ENCODE data around the gene PHOSPHO1.

Gene PHOSPHO1

DNA sequence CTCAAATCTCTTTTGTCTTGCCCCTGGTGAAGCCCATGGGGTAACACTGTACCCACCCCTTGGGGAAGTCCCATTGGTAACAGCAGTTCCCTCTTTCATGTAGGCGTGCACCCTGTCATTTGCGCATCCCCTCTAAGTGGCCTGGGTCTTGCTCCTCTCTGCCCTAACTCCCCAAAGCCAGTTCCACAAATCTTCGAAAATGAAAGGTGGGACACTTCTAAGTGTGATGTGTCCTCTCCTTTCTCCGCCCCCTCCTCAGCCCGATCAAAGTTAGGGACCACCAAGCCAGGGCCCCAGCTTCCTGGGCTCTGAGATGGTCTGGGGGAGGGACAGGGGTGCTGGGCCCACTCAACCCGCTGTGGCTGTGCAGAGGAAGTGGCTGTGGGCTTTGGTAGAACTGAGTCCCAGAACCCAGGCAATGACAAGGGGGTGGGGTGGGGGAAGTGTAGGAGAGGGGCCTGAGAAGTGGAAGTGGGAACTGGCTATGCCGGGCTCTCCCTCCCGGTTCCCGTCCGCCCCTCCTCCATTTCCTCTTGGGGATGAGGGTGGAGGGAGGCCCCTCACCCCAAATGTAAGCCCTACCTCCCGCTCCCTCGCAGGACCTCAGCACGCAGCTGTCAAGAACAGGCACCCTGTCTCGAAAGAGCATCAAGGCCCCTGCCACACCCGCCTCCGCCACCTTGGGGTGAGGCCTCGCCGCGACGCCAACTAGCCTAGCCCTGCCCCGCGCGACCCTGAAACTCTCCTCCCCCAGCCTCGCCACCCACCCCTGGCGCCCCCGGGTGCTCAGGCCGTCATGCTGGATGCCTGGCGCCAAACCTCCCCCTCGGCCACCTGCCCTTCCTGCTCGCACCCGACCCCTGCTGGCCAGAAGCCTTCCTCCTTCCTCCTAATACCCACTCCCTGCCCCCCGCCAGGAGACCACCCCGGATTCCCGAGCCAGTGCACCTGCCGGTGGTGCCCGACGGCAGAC lies 11.4 kb downstream of the PHOSPHO1 start:
- DNase-seq (ENCODE audit: low read depth): no peak

DNA sequence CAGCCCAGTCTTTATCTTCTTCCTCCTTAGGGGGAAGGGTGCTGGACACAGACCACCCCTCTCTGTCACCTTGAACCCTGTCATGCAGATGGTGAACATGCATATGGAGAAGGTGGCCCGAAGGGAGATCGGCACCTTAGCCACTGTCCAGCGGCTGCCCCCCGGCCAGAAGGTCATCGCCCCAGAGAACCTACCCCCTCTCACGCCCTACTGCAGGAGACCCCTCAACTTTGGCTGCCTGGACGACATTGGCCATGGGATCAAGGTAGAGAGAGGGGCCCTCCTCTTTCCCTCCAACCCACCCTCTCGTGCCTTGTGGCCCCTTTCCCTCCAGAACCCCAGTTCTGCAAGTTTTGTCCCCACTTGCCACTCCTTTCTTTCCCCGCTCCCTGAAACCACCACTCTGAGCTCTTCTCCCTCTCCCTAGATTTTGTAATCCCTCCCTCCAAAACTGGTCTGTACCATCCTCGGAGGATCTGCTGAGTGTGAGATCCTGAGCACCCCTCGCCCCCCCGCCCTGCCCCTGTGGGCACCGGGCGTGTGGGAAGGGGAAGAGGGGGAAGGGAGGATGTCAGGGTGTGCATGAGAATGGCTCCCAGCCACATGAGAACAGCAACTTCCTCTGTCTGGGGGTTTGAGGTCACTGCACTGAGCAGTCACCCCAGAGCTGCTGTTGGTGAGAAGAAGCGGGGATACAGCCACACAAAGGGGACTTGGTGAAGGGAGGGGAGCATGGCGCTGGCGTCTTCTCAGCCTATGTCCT lies 12.8 kb downstream of the PHOSPHO1 start:
- no peak for DNase-seq (ENCODE audit: low read depth)

DNA sequence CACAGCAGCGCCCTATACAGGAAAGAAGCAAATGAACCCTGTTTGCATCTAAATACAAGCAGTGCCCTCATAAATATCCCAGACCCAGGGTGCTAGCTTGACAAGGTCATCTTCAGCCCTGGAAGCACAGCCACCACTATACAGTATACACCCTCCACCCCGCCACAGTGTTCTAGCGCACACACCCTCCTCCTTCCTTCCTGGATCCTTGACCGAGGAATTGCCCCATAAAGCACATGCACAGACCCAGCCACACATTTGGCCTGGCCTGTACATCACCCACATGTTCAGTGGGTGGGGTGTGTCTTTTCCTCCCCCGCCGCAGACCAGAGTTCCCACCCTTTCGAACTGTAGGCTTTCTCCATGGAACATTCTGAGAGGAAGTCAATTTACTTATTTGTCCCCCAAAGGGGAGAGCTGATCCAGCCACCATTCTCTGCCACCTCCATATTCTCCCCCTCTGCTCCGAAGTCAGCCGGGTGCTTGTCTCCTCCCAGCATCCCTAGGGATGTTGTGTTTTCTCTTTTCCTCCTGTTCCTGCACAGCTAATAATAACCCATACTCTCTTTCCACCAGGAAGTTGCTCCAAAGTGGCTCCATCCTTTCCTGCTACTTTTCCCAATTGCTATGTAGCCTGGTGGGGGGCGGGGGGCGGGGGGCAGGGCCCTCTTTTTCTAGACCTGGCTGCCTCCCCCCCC lies 13.5 kb downstream of the PHOSPHO1 start:
- no peak for DNase-seq (ENCODE audit: low read depth)

DNA sequence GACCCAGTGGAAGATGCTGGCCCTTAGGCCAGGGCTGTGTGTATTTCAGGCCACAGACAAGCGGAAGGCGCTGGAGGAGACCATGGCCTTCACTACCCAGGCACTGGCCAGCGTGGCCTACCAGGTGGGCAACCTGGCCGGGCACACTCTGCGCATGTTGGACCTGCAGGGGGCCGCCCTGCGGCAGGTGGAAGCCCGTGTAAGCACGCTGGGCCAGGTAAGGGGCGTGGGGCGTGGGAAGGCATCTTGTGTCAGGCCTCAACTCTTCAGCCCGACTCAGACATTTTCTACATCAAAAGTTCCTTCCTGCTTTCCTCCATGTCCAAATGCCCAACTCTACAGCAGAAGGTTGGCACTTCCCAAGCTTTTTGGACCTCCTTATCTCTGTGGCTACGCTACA lies 14.1 kb downstream of the PHOSPHO1 start:
- DNase-seq (ENCODE audit: low read depth): no peak

DNA sequence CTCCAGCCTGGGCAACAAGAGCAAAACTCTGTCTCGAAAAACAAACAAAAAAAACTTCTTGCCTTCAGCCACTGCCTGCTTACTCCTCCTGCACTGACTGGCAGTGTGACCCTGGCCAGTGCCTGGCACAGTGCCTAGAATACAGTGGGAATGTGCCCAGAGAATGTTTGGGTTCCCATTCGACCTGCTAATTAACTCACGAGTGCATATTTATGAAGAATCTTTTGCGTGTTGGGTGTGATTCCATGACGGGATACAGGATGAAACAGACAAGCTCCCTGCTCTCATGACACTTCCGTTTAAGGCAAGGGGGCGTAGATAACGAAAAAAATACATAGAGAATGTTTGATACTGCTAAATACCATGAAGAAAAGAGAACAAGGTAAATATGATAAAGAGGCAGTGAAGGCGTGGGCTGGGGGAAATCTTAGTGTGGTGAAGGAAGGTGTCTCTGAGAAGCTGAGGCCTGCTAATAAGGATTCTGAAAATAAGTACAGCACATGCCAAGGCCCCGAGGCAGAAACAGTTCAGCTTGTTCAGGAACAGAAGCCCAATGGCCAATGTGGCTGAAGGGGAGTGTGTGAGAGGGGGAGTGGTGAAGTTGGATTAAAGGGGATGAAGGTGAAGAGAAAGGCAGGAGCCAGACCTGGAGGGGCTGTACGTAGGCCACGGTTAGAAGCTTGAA lies 15.8 kb downstream of the PHOSPHO1 start:
- DNase-seq (ENCODE audit: low read depth): no peak

DNA sequence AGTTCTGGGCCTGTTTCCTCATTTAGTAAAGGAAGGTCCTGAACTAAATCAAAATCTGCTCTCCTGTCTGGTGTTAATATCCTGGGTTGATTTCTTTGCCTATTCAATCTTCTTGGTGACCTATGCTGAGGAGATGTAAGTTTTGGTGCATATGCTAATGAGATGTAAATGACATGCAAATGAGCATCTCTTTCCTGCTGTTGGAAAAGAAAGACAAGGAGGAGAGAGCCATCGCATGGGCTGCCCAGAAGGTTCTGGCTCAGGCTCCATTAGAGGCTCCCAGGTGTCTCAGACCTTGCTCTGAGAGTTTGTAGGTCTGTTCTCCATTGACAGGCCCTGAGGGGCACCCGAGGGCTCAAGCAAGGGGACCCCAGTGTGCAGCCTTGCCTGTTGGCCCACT lies 16.7 kb downstream of the PHOSPHO1 start:
- no peak for DNase-seq (ENCODE audit: low read depth)

DNA sequence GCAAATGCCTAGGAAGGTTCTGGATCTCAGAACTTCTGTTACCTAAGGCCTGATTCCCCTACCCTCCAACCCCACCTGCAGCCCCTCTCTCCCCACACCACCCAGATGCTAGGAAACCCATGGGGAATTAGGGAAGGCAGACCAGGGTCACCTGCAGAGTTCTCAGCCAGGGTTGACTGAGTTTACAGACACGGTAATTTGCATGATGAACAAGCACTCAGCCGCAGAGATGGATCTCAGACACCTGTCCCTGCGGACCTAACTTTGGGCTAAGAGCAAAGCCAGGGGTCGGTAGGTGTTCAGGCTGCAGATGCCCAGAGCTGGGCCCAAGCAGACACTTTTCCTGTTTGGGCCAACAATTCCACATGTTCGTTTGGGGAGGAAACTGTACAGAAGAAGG lies 17.2 kb downstream of the PHOSPHO1 start:
- no peak for DNase-seq (ENCODE audit: low read depth)

DNA sequence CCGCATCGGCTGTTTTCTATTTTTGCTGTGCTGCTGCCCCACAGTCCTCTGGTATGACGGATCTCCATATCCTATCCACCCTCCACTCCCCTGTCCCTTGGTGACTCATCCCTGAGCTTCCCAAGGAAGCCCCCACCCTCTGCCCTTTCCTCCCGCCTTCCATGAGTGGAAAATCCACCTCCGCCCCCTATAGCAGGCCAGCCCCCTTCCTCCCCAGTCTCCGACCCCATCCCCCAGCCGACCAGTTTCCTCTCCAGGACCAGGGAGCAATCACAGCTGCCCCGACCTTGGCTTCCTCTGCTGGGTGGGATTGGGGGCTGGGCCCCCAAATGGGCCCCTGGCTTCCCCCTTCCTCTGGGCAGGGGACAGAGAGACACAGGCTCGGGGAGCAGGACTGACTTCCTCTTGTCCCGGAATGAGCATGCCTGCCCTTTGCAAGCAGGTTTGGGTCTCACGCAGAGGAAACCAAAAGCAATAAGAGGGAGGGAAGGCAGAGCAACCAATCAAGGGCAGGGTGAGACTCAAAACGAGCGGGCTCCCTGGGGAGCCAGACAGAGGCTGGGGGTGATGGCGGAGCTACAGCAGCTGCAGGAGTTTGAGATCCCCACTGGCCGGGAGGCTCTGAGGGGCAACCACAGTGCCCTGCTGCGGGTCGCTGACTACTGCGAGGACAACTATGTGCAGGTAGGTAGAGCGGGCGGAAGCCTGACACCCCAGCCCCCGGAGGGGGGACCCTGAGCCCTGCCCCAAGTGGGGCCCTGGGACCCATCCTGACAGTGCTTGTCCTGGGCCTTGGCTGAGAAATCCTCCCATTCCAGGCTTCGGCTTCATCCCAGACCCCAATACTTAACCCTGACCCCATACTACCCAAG lies 20.2 kb downstream of the PHOSPHO1 start, which contains the start of the genes ABI3 and GNGT2:
Gene ABI3, plus strand, starts transcription at position 550 of the 872 bp plus-strand sequence. Its CDS starts 18 bp downstream, at position 568.
Gene GNGT2, minus strand, starts transcription at position 417 of the 872 bp plus-strand sequence. CDS start 3,152 bp downstream, outside the sequence.
- no peak for DNase-seq (ENCODE audit: low read depth)

DNA sequence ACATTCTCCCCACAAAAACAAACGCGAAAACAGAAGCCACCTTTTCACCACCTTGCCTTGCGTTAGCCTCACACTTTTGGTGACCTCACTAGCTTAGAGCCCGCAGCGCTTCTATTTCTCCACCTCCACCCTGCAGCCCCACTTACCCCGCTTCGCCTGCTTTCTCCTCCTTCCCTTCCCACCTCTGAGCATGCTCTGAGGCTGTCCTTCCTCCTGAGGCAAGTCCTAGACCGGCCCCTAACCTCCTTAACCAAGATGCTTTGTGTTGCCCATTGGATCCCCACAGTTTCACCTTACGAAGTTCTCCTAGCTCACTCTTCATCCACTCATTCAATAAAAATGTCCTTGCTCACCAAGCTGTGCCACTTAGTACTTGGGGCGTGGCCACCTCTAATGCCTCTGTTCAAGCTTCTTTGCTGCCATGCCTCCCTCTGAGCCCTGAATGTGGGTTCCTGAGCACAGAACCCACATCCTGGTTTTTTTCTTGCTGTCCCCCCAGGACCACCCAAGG lies 21.5 kb downstream of the PHOSPHO1 start:
- DNase-seq (ENCODE audit: low read depth): no peak

DNA sequence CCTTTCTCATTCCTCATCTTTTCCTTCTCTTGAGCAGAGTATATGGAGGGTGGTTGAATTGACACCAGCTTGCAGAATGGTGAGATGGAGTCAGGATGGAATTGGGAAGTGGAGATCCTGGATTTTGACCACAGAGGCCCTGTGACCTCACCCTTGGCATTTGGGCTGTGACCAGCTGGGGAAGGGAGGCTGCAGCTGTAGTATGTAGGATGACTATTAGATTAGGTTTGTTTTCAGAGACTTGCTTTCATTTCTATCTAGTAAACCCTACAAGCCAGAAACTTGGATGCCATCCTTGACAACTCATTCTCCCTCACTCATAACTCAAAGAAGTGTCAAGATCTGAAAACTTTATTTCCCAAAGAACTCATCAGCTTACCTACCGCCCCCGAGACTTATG lies 26.1 kb downstream of the PHOSPHO1 start:
- DNase-seq (ENCODE audit: low read depth): no peak

DNA sequence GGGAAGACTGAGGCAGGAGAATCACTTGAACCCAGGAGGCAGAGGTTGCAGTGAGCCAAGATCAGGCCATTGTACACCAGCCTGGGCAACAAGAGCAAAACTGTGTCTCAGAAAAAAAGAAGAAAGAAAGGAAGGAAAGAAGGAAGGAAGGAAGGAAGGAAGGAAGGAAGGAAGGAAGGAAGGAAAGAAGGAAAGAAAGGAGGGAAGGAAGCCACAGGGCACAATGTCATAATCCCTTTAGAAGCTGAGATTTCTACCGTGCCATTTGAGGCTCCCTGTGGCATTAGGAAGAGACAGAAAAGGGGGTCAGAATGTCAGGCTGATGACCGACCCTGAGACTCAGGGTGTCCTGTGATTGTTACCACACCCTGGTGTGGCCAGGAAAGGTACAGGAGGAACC lies 26.8 kb downstream of the PHOSPHO1 start:
- no peak for DNase-seq (ENCODE audit: low read depth)

DNA sequence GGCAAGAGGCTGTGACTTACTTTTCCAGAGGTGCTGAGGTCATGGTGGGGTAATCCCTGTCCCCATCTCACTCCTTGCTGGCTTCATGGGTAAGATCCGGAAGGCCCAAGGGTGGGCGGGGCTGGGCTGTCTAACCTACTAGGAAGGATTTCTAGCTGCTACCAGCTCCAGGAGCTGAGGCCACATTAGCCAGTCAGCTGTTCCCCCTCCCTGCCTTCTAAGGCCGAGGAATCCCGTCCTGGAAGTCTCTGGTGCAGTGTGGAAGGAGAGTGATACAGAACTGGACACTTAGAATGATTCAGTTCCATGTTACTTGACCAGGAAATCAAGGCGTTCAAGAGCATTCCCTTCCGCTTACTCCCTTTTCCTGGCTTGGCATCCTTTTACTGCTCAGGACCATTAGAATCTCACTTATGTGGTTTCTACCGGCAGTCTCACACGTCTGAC lies 29.1 kb downstream of the PHOSPHO1 start:
- DNase-seq (ENCODE audit: low read depth): no peak

DNA sequence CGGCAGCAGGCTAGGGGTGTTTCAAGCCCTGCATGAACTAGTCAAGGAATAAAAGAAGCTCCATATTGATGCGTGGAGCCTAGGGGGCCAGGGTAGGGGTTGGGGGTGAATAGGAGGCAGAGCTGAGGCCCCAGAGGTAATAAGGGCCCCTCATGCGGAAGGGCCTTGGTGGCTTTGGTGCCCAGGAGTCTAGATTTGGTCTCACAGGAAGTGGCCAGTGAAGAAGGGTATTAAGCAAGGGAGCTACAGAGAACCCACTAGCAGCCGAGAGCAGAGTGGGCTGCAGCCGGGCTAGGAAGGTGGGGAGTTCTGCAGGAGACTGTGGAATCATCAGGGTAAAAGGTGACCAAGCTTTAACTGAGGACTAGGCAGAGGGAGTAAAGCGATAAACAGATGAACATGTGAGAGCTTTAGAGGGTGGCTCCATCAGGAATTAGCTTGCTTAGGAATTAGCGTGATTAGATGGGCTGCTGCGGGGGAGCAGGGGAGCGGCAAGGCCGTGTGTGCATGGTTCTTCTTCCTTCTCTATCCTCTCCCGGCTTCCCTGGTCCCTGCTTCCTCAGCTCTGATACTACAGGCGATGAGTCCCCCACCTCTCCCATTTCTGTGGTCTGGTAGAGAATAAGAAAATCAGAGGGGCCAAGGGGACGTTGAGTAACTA lies 30.0 kb downstream of the PHOSPHO1 start:
- no peak for DNase-seq (ENCODE audit: low read depth)

DNA sequence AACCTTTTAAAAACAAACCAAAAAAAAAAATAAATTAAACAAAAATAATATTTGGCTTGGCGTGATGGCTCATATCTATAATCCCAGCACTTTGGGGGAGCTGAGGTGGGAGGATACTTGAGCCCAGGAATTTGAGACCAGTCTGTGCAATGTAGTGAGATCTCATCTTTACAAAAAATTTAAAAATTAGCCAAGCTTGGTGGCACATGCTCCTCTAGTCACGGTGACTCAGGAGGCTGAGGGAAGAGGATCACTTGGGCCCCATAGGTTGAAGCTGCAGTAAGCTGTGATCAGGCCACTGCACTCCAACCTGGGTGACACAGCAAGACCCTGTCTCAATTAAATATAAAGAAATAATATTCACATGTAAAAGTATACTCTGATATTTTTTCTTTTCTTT lies 32.4 kb downstream of the PHOSPHO1 start:
- DNase-seq (ENCODE audit: low read depth): no peak

DNA sequence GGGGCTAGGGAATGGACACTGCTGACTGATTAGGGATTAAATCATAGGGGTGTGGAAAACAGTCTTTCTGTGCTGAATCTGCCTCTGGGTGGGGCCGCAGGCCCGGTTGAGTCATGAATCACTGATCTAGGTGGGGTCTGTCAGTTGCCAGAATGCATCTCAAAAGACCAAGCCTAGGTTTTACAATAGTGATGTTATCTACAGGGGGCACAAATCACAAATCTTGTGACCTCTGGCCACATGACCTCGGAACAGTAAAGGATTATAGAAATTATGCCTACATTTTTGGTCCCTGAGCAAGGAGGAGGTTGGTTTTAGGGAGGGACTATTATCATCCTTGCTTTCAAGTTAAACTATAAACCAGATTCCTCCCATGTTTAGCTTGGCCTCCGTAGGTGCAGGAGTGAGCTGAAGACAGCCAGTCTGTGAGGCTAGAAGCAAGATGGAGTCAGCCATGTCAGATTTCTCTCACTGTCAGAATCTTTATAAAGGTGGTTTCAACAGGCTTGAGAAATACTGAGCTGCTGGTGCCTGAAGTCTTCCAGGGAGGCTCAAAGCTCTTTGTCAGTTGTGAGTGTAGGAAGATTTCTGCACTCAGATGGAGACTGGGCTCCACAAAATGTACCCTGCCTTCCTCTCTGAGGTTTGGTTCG lies 33.1 kb downstream of the PHOSPHO1 start:
- DNase-seq (ENCODE audit: low read depth): no peak

DNA sequence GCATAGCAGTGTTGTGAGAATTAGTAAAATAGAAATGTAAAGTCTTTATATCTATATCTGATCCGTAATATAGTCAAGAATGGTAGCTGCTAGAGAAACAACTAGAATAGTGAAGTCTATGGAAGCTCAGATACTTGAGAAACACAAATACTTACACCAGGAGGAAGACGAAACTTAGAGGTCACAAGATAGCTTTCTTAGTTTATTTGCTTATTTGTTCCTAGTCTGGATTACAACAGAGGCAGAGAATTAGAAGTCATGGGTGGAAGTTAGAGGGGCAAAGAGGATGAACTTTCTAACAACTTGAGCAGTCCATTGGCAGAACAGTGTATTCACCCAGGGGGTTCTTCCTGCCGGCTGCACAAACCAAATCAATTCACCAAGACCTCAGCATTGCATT lies 34.1 kb downstream of the PHOSPHO1 start:
- DNase-seq (ENCODE audit: low read depth): no peak

DNA sequence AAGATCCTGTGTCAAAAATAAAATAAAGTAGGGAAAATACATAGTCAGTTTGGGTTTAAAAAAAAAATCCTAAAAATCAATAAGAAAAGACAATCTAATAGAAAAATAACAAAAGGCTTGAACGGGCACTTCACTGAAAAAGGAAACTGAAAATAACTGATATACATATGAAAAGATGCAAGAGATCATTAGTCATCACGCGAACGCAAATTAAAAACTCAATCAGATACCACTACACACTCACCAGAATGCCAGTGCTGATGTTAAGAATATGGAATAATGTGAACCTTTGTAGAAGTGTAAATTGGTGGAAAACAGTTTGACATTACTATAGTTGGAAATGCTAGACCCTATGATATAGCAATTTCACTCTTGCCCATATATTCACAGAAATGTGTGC lies 34.8 kb downstream of the PHOSPHO1 start:
- DNase-seq (ENCODE audit: low read depth): no peak

DNA sequence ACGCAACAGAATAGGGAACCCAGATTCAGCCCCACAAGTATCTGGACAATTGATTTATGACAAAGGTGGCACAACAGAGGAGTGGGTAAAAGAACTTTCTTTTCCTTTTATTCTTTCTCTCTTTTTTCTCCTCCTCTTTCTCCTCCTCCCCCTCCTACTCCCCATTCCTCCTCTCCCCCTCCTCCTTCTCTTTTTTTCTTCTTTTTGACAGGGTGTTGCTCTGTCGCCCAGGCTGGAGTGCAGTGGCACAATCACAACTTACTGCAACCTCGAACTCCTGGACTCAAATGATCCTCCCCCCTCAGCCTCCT lies 36.3 kb downstream of the PHOSPHO1 start:
- DNase-seq (ENCODE audit: low read depth): no peak

DNA sequence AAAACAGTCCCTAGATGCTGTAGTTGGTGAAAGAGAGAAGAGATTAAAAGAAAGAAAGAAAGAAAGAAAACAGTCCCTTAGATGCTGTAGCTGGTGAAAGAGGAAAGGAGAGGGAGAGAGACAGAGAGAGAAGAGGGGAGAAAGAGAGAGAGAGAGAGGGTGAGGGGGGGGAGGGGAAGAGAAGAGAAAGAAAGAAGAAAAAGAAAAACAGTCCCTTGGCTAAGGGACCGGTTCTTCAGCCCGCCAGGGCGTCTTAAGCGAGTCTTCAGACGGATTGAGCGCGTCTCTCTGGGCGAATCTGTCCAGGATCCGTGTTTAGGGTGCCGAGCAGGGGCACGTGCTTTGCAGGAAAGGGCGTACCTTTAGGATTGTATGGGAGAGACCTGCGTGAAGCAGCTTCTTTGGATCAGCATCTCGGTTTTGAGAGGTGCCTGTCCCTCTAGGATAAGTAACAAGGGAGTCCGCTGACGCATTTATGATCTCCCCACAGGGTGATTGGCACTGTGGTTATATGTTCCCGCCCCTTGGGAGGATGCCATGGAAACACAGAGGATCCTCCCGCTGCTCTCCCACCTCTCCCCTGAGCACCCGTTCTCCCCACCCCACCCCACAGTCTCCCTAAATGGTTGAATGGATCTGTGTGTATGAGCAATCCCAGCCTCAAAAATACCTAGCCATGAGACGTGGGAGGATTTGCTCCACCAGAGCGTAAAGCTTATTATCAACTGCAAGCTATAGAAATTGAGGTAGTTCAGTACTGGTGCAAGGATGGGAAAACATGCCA lies 36.9 kb downstream of the PHOSPHO1 start:
- DNase-seq (ENCODE audit: low read depth): no peak
